OCI-LY1 (cell line): ENCODE results near the gene OR5A2.

Source experiments
- EZH2 ChIP-seq: fragments of 200-600 bp; sonication (generic), shearing (Covaris generic); IDR thresholded peaks from 2 replicates; pipeline ENCODE4 v1.8.0; 2017; ENCODE audit warnings: borderline replicate concordance, mixed run types, mild to moderate bottlenecking, antibody characterized with exemption, low read length, moderate library complexity, mixed read lengths
- TF ChIP-seq, protein P1 (sequence below): fragments of 200-600 bp; sonication (generic), shearing (Covaris generic); IDR thresholded peaks from 2 replicates; pipeline ENCODE4 v1.5.1; 2017; ENCODE audit warnings: mild to moderate bottlenecking, antibody characterized with exemption, low read length, moderate library complexity, mixed read lengths

DNA sequence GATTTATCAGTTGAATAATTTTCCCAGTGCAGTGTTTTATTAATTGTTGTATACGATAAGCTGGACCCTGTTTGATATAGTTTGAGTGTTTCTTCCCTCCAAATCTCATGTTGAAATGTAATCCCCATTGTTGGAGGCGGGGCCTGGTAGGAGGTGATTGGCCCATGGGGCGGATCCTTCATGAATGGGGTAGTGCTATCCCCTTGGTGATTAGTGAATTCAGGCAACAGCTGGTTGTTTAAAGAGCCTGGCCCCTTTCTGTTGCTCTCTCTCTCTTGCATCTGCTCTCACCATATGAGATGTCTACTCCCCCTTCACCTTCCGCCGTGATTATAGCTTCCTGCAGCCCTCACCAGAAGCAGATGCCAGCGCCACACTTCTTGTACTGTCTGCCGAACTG, 11.6 kb upstream of the OR5A2 start:
- TF ChIP-seq, protein P1, sequence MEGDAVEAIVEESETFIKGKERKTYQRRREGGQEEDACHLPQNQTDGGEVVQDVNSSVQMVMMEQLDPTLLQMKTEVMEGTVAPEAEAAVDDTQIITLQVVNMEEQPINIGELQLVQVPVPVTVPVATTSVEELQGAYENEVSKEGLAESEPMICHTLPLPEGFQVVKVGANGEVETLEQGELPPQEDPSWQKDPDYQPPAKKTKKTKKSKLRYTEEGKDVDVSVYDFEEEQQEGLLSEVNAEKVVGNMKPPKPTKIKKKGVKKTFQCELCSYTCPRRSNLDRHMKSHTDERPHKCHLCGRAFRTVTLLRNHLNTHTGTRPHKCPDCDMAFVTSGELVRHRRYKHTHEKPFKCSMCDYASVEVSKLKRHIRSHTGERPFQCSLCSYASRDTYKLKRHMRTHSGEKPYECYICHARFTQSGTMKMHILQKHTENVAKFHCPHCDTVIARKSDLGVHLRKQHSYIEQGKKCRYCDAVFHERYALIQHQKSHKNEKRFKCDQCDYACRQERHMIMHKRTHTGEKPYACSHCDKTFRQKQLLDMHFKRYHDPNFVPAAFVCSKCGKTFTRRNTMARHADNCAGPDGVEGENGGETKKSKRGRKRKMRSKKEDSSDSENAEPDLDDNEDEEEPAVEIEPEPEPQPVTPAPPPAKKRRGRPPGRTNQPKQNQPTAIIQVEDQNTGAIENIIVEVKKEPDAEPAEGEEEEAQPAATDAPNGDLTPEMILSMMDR = no peak
- TF ChIP-seq EZH2 = no peak
